Neuron (in vitro differentiated cells): Measurements from ENCODE around the gene KIZ.

Source experiments
- H2AFZ ChIP-seq: one replicate; pipeline ENCODE4 v1.6.1; 2013; ENCODE audit warnings: low read depth, mild to moderate bottlenecking, inconsistent platforms, low read length, moderate library complexity
- H3K27me3 ChIP-seq: one replicate; pipeline ENCODE4 v1.6.1; 2013; ENCODE audit warnings: low read length; ENCODE audit not compliant: insufficient read depth
- H3K36me3 ChIP-seq: one replicate; pipeline ENCODE4 v1.6.1; 2013; ENCODE audit warnings: low read length; ENCODE audit not compliant: insufficient read depth
- H3K4me1 ChIP-seq: one replicate; pipeline ENCODE4 v1.6.1; 2013; ENCODE audit warnings: low read length; ENCODE audit not compliant: insufficient read depth
- H3K4me3 ChIP-seq: 2 replicates; pipeline ENCODE4 v1.5.1; 2013; ENCODE audit warnings: mild to moderate bottlenecking, low read length, moderate library complexity
- H3K9me3 ChIP-seq: one replicate; pipeline ENCODE4 v1.6.1; 2013; ENCODE audit warnings: low read length

Gene KIZ

GRCh38 chr20:21258411-21258810, 132.5 kb downstream of the KIZ start:
- H2AFZ ChIP-seq, result no peak overlapping the region
- H3K4me1 ChIP-seq, result no peaks in the 10 kb centered on the region
- H3K36me3 ChIP-seq, result no peaks in the 10 kb centered on the region
- peaks cover 2% of the 10 kb centered on the region for H3K9me3 ChIP-seq
- no peak overlapping the region for H3K4me3 ChIP-seq
- no peaks in the 10 kb centered on the region for H3K27me3 ChIP-seq

GRCh38 chr20:21259346-21259745, 133.5 kb downstream of the KIZ start:
- Histone ChIP-seq H3K27me3 (no peaks in the 10 kb centered on the region), H3K36me3 (no peaks in the 10 kb centered on the region), H3K4me3 (no peak overlapping the region), H3K4me1 (no peaks in the 10 kb centered on the region), H3K9me3 (peaks cover 2% of the 10 kb centered on the region), H2AFZ (no peak overlapping the region)

GRCh38 chr20:21262812-21263211, 136.9 kb downstream of the KIZ start:
- H3K4me3 ChIP-seq, result no peak overlapping the region
- H3K27me3 ChIP-seq, result peaks cover 3% of the 10 kb centered on the region
- H2AFZ ChIP-seq, result no peak overlapping the region
- H3K9me3 ChIP-seq, result no peaks in the 10 kb centered on the region
- H3K4me1 ChIP-seq, result no peaks in the 10 kb centered on the region
- H3K36me3 ChIP-seq, result no peaks in the 10 kb centered on the region

GRCh38 chr20:21265261-21266190, 139.6 kb downstream of the KIZ start:
- no peaks in the 10 kb centered on the region for H3K9me3 ChIP-seq
- H3K36me3 ChIP-seq, result no peaks in the 10 kb centered on the region
- H2AFZ ChIP-seq, result no peak overlapping the region
- H3K27me3 ChIP-seq, result peaks cover 9% of the 10 kb centered on the region
- no peak overlapping the region for H3K4me3 ChIP-seq
- H3K4me1 ChIP-seq, result no peaks in the 10 kb centered on the region

GRCh38 chr20:21266191-21266536, 140.3 kb downstream of the KIZ start:
- Histone ChIP-seq H3K4me1 (no peaks in the 10 kb centered on the region), H3K27me3 (peaks cover 9% of the 10 kb centered on the region), H3K4me3 (no peak overlapping the region), H2AFZ (no peak overlapping the region), H3K9me3 (no peaks in the 10 kb centered on the region), H3K36me3 (no peaks in the 10 kb centered on the region)

- no peak overlapping the region for H2AFZ ChIP-seq
- no peaks in the 10 kb centered on the region for H3K4me1 ChIP-seq
- no peak overlapping the region for H3K4me3 ChIP-seq
- peaks cover 12% of the 10 kb centered on the region for H3K27me3 ChIP-seq
- no peaks in the 10 kb centered on the region for H3K36me3 ChIP-seq
- H3K9me3 ChIP-seq, result no peaks in the 10 kb centered on the region
Observed at GRCh38 chr20:21269772-21270171, 143.9 kb downstream of the KIZ start.

- Histone ChIP-seq H3K4me1 (no peaks in the 10 kb centered on the region), H3K4me3 (no peak overlapping the region), H3K9me3 (no peaks in the 10 kb centered on the region), H2AFZ (no peak overlapping the region), H3K36me3 (no peaks in the 10 kb centered on the region), H3K27me3 (peaks cover 12% of the 10 kb centered on the region)
Observed at GRCh38 chr20:21270806-21271205, 144.9 kb downstream of the KIZ start.

- Histone ChIP-seq H3K36me3 (no peaks in the 10 kb centered on the region), H3K9me3 (no peaks in the 10 kb centered on the region), H3K27me3 (peaks cover 9% of the 10 kb centered on the region), H3K4me1 (no peaks in the 10 kb centered on the region), H2AFZ (no peak overlapping the region), H3K4me3 (no peak overlapping the region)
Observed at GRCh38 chr20:21272279-21272678, 146.4 kb downstream of the KIZ start.

GRCh38 chr20:21272679-21273078, 146.8 kb downstream of the KIZ start:
- H3K36me3 ChIP-seq, result no peaks in the 10 kb centered on the region
- no peaks in the 10 kb centered on the region for H3K9me3 ChIP-seq
- peaks cover 9% of the 10 kb centered on the region for H3K27me3 ChIP-seq
- H2AFZ ChIP-seq, result no peak overlapping the region
- no peaks in the 10 kb centered on the region for H3K4me1 ChIP-seq
- H3K4me3 ChIP-seq, result no peak overlapping the region

- Histone ChIP-seq H3K9me3 (no peaks in the 10 kb centered on the region), H2AFZ (no peak overlapping the region), H3K27me3 (peaks cover 4% of the 10 kb centered on the region), H3K36me3 (no peaks in the 10 kb centered on the region), H3K4me3 (no peak overlapping the region), H3K4me1 (no peaks in the 10 kb centered on the region)
Observed at GRCh38 chr20:21273755-21274386, 148.0 kb downstream of the KIZ start.

GRCh38 chr20:21278829-21279228, 152.9 kb downstream of the KIZ start:
- Histone ChIP-seq H3K4me1 (no peaks in the 10 kb centered on the region), H3K4me3 (no peak overlapping the region), H3K27me3 (no peaks in the 10 kb centered on the region), H3K36me3 (no peaks in the 10 kb centered on the region), H3K9me3 (no peaks in the 10 kb centered on the region), H2AFZ (no peak overlapping the region)

GRCh38 chr20:21279706-21280521, 154.0 kb downstream of the KIZ start:
- no peak overlapping the region for H3K4me3 ChIP-seq
- no peak overlapping the region for H2AFZ ChIP-seq
- H3K36me3 ChIP-seq, result no peaks in the 10 kb centered on the region
- no peaks in the 10 kb centered on the region for H3K4me1 ChIP-seq
- no peaks in the 10 kb centered on the region for H3K9me3 ChIP-seq
- no peaks in the 10 kb centered on the region for H3K27me3 ChIP-seq

- Histone ChIP-seq H3K9me3 (no peaks in the 10 kb centered on the region), H3K36me3 (no peaks in the 10 kb centered on the region), H2AFZ (no peak overlapping the region), H3K4me1 (no peaks in the 10 kb centered on the region), H3K4me3 (no peak overlapping the region), H3K27me3 (peaks cover 3% of the 10 kb centered on the region)
Observed at GRCh38 chr20:21280522-21281016, 154.7 kb downstream of the KIZ start.
